NAMALWA (cell line): ENCODE data around the gene UBN1.
A peak's percentile ranks its signal among the peaks of the same experiment; 100 is the strongest.

Experiments used
- DNase-seq: peaks from one replicate; pipeline ENCODE4 v3.0.0-alpha.2; 2015; ENCODE audit warnings: low spot score

Gene UBN1

DNA sequence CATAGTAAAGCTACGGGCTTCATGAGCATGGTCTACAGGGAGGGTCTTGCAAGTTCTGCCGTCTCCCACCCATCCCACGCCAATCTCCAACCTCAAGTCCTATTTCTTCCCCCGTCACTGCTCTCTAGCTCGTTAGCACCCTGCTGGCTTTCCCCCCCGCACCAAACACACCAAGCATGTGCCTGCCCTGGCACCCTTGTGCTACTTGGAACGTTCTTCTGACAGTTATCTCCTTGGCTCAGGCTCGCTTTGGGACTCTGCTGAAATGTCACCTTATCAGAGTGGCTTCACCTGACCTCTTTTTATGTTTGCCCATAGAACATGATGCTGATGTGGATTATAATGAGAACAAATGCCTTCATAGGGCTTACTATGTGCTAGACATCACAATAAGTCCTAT, 22.1 kb upstream of the UBN1 start:
- DNase-seq: no peak

DNA sequence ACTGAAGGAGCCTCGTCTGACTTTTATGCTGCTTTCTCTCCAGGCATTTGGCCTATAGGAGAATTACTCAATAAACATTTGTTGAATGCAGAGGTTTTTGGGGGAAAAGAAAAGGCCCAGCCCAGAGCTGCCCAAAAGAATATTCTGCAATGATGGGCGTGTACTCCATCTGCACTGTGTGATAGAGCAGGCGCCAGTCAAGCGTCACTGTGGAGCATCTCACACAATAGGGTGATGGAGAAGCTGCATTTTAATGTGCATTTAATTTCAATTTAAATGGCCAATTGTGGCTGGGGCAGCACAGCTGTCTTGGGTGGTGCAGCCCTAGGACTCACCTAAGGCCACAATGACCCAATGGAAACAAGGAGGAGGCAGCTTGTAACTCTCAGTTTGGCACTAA, 20.8 kb upstream of the UBN1 start:
- no peak for DNase-seq

DNA sequence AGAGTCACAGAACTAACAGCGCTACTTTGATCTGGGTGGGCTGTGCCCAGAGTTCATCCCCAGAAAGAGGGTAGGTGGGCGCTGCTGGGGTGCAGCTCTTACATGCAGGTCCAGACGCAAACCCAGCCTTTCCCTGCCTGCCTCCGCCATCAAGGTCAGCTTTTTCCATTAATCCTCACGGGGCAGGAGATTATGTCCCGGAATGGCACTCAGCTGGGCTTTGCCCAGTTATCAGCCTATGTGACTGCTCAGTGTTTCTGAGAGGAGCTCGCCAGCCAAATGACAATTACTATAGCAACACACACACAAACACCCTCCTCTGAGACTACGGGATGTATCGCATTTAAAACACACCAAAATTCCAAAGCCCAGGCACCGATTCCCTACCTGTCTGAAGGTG, 20.3 kb upstream of the UBN1 start:
- no peak for DNase-seq

DNA sequence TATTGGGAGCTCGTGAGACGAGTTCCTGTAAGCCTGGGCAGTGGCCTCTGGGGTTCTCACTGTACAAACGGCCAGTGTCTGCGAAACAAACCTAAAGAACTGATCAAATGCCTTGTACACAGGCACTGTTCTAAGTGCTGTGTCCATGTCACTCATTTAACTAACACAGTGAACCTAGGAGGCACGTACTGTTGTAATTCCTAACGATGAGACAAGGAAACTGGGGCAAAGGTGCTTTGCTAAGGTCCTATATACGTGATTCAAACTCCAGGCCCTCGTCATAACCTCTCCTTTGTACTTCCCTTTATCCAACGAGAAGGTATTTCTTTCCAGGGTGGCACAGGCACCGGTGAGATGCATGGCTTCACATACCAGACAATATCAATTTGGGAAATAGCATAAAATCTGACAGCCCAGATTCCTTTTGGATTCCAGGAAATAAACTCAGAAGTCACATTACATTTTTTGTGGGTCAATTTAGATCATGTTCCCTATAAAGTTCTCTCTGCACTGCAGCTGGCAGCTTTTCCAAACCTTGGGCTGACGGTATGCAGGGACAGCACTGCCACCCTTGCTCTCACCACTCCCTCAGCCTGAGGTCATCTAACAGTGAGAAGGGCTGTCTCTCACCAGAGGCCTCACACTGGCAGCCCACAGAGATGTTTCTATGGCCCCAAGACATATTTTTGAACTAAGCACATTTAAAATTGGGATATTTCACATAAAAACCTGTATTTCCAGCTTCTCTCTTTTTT, 18.5 kb upstream of the UBN1 start:
- DNase-seq: no peak

DNA sequence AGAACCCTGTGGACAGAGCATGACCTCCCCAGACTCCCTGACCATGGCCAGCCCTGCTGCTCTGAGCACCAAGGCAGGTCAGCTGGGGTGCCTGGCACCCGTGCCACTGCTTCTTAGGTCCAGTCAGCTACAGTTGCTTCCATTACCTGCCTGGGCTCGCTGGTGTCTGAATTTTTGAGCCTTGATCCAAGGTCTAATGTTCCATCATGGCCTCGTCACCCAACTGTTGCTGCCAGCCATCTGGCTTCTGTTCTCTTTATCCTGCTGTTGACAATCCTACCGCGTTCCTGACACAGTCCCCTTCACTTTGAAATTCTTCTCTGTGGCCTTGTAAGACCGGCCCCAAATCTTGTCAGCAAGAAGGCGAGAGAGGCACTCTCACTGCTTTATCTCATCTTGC, 16.9 kb upstream of the UBN1 start:
- no peak for DNase-seq

DNA sequence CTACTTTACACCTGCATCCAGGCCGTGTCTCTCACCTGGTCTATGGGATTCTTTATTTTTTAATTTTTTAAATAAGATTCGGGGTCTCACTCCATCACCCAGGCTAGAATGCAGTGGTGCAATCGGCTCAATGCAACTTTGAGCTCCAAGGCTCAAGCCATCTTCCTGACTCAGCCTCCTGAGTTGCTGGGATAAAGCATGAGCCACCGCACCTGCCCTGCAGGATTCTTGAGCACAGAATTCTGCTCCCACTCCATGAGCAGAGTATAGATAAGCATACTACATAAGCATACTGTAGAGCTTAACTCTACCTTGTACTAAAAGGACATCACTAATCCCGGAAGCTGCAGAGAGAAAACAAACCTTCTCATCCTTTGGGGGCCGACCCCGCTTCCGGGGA, 15.7 kb upstream of the UBN1 start:
- no peak for DNase-seq

DNA sequence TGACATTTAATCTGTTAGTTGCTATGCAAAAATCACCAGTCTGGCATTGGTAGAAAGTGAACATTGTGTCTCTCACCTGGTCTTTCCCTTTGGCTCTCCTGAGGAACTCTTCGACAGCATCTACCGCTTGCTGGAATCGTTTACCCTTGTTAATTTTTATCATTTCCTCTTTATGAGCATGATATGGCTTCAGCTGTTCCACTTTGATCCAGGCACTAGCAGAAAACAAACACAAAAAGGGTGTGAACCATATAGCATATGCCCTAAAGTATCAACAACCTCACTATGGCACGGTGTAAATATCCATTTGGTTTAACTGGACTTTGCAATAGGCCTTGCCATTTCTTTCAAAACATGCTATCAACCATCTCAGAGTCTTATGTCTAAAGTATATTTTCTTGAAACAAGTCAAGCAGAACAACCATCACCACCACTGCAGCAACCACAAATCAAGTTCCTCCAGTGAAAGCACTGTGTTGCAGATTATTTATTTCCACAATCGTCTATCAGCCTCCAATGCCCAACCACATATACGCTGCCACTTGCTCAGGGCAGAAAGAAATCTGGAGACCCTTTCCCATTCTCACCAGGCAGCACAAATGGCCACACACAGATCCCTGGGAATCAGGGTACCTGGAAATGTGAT, 14.5 kb upstream of the UBN1 start:
- no peak for DNase-seq

DNA sequence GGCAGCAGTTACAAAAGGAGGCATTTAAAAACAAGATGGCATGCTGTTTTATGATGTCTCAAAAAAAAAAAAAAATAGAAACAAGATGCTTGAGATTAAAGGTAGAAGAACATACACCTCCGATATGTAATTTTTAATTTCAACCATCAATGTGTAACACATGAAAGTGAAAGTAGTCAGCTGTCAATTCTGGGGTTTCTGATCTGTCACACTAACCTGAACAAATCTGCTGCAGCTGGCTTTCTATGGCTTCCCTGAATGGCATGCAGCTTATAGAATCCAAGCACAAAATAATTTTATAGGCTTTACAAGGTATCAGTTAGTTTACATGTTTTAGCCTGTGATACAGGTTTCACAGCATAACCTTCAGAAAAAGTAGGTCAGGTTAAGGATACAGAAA, 13.7 kb upstream of the UBN1 start:
- no peak for DNase-seq

DNA sequence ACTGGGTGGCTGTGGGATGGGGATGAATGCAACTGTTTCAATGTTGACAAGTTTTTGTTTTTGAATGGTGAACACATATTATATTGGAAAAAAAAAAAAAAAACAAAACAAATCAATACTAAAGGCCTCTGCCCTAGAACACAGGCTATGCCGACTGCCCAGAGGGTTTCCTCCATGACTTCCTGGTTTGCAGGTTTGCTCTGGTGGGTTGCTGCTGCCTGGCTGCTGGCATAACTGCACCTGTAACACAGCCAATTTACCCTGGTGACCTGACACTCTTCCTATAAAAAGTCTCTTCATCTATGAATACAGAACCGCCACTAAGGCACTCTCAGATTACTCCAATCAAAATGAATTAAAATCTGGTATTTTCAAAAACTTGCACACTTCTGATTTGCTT, 10.6 kb upstream of the UBN1 start:
- DNase-seq: no peak

DNA sequence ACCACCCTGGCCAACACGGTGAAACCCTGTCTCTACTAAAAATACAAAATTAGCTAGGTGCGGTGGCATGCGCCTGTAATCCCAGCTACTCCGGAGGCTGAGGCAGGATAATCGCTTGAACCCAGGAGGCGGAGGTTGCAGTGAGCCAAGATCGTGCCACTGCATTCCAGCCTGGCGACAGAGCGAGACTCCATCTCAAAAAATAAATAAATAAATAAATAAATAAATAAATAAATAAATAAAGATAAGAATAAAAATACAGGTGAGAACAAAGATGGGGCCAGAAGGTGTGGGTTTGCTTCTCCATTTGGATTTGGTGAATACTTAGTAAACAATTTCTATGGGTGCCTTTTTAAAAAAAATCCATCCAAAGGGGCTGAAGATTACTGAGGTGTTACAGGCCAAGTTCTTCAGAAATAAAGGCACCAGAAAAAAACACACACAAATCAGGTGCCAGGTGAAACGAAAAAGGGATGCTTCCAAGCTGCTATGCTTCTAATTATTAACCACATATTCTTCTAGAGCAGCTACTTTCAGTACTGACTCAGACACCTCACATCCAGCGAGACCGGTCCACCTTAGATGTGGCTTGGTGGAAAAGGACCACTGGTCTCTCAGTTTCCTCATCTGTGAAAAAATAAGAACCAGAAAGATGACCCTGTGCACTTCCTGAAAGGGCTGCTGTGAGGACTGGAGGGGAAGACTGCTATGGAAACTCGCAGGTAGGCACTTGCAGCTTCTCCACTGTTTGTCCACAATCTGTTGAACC, 9.4 kb upstream of the UBN1 start:
- DNase-seq: no peak

DNA sequence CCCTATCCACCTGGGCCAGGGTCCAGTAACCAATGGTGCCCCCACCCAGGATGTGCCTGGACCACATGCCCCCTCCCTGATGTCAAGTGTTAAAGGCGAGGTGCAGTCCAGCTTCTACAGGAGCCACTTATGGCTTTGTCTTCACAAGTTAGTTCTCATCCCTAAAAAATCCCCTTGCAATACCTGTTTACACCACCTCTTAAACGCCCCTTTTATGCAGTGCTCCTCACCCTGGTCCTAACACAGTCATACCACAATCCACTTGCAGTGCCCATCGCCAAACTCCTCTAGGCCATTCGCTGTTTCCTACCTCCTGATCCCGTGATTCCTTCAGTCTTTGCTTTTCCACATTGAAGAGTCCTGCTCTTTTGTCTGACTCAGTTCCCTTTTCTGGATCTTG, 7.3 kb upstream of the UBN1 start:
- peak; percentile 22 for DNase-seq

DNA sequence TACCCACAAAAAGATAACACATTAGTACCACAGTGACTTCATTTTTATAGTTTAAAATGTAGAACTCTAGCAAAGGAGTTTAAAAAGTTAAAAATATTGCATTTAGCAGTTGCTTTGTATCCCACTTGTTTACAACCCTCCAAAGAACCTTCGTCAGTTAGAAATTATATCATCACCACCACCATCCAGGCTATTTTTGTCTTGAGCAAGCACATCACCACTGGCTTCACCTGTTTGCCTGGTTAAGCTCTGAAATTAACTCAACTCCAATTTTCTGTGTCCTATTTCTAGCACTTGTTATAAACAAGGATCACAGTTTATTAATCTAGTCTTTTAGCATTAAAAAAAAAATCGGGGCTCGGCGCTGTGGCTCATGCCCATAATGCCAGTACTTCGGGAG, 6.3 kb upstream of the UBN1 start:
- no peak for DNase-seq

DNA sequence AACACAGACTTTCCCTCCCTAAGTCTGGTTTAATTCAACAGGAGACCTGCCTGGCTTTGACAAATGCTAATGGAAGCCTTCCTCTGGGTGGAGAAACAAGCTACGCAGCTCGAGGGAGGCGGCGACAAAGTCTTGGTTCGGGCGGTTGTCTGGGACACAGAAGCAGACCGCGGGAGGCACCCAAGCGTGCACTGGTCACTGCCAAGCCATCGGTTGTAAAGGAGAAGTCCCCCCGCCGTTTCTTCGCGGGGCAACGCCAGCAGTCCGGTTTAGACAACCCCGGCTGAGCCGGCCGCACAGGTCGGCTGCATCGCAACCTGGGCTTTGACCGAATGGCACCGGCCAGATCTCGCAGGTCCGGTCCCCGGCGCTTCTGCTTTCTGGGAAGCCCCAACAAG, 779 bp upstream of the UBN1 start:
- DNase-seq: peak; percentile 67

DNA sequence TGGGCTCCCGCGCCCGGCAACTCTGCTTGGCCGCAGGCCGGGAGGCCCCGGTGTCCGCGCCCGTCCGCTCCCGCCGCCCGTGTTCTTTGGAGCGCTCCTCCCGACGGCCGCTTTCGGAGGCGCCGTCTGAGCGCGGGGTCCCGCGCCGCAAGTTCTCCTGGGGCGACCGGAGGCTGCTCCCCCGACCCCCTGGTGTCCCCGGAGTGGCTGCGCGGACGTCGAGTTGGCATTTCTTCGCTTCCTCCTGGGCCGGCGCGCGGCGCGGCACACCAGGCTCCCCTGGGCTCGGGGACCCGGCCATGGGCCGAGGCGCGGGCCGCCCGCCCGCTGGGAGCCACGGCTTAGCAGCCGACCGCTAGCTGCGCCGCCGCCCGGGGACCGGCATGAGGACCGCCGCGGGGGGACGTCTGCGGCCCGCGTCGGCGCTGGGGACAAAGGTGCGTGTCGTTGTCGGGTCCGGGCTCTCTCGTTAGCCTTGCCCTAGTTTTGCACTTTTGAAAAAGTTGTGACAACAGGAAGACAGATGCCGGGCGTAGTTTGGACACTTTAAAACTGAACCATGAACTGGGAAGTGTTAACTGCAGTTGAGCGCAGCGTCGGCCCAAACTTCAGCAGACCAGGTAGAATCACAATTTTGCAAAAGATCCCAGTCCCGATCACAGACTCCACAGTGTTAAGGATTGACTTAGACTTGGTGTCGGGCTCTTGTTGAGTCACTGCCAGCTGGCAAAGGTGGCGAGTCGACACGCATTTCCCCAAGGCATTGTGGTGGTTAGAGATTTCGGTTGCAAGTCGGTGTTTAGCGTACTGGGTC, 700 bp downstream of the UBN1 start:
- peak; percentile 65 for DNase-seq

DNA sequence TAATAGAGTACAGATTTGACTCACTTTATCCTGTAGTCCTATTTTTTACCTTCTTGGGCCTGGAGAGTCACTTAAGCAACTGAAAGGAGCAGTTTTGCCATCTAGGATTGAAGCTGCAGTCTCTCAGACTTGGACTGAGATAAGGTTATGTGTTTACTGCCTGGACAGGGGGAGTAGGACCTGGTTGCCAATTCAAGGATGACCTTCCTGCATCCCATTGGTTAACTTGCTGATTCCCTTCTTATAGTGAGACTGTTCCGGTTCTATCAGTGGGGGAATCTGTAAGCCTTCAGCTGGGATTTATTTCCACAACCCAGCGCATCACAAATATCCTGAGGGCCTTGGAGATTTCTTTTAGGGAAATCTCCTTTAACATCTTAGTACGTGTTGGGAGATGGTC, 2.9 kb downstream of the UBN1 start:
- no peak for DNase-seq

DNA sequence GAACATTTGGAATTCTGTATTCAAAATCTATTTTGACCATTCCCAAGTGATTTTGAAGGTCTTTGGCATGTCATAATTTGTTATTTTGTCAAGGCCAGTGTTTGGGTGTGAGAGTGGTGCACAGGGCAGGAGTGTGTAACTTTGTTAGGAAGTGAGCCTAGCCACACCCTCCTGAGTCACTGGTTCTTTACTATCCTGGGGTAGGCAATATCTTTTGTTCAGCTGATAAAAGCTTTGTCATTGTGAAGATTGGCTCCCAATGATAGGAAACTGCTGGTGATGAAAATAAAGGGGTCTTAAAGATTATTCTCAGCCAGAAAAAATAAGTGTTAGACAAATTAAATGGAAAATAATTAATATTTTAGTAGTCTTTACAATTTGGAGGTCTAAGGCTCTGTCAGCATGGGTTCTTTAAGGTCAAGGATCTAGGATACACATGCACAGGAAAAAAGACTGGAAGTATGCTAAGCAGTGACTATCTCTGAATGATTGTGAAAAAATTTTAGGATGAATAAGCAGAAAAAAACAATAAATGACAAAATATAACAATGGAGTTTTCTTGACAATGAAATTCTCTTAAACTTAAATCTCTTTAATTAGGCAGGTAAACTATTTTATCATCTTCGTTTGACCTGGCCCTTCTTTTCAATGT, 5.1 kb downstream of the UBN1 start:
- no peak for DNase-seq

DNA sequence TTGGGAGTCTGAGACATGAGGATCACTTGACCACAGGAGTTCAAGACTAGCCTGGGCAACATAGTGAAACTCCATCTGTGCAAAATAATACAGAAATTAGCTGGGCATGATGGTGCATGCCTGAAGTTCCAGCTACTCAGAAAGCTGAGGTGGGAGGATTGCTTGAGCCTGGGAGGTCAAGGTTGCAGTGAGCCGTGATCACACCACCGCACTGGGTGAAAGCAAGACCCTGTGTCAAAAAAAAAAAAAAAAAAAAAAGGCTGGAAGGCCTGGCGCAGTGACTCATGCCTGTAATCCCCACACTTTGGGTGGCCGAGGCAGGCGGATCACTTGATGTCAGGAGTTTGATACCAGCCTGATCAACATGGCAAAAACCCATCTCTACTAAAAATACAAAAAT, 8.1 kb downstream of the UBN1 start:
- no peak for DNase-seq

DNA sequence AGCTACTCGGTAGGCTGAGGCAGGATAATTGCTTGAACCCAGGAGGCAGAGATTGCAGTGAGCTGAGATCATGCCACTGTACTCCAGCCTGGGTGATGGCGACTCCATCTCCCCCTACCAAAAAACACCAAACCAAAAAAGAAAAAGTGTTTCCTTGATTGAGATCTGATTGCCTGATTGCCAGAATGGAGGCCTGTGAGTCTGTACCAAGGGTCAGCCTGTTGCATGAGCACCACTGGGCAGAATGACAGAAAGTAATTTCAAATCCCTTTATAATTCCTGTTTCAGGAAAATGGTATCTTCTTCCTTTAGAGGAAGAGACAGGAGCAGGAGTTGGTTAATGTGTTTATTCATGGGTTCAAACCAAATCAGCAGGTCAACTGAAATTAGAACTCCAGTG, 8.5 kb downstream of the UBN1 start:
- DNase-seq: no peak

DNA sequence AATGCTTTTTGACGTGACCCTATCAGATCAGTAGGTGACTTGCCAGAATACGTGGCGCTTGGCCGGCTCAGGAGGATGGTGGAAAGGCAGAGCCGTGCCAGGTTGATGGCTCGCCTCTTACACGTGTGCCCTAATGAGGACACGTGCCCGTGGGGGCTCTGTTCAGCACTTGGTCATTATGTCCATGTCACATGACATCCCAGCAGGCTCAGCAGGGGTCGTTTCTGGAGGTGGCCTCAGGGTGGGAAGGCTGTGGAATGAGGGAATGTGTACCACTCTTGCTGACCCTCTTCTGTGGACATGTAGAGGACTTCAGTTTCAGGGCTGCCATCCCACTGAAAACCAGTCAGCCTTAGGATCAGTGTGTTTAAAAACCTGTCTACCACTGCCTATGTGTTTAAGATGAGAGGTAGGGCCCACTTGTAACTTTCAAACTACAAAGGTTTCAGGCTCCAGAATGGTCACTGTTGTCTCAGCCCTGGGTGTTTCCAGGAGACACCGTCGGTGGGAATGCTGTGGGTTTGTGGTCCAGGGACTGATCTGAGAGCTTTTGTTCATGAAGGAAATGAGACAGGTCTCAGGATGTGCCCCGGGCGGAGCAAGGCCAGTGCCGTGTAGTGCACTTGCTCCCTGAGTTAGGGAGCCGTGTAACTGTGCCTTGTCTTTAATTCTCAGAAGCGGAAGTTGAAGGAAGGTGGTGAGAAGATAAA, 12.1 kb downstream of the UBN1 start:
- DNase-seq: no peak

DNA sequence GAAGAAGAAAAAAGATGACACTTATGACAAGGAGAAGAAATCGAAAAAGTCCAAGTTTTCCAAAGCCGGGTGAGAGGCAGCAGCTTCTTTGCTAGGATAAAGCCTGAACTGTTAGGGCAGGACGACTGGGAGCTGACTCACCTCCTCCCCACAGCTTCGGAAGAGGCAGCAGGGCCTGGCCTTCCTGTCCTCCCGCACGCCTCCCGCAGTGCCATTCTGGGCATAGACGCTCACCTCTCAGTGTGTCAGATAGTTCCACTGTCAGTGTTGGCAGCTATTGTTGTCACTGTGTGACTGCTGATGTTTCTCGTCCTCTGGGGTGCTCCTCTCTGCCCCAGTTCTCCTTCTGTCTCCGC, 12.6 kb downstream of the UBN1 start:
- no peak for DNase-seq

DNA sequence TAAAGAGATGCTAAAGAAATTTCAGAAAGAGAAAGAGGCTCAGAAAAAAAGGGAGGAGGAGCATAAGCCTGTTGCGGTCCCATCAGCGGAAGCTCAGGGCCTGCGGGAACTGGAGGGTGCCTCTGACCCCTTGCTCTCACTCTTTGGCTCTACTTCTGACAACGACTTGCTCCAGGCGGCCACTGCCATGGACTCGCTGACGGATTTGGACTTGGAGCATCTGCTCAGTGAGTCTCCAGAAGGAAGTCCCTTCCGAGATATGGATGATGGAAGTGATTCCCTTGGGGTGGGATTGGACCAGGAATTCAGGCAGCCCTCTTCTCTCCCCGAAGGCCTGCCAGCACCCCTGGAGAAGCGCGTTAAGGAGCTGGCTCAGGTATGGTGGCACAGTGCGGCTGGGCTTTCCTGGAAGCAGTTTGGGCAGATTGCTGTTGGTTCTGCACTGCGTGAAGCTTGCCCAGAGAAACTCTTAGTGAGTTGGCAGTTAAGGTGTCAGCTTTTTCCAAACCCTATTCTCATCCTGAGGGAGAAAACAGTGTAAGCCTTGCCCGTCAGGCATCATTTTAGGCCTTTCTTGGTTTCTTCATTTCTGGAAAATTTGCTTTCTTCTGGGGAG, 13.6 kb downstream of the UBN1 start:
- DNase-seq: no peak
